Glutamatergic neuron (in vitro differentiated cells): ENCODE data around the gene AK9. TPM values are rescaled to one million over a fixed set of nuclear protein-coding genes. Genes with fewer than 3 reads are reported as not detected.
A peak's percentile ranks its signal among the peaks of the same experiment; 100 is the strongest.

Experiments
- DNase-seq: peaks from one replicate; pipeline ENCODE4 v3.0.0; 2022
- H3K27ac Mint-ChIP-seq: one replicate; pipeline ENCODE4 v1.8.0; 2020; ENCODE audit warnings: mild to moderate bottlenecking, mixed read lengths, inconsistent platforms; ENCODE audit not compliant: unreplicated experiment
- H3K27me3 Mint-ChIP-seq: one replicate; pipeline ENCODE4 v1.8.0; 2020; ENCODE audit warnings: mild to moderate bottlenecking, moderate library complexity, mixed read lengths, inconsistent platforms; ENCODE audit not compliant: unreplicated experiment
- H3K36me3 Mint-ChIP-seq: one replicate; pipeline ENCODE4 v1.8.0; 2020; ENCODE audit warnings: mild to moderate bottlenecking, mixed read lengths, inconsistent platforms; ENCODE audit not compliant: unreplicated experiment
- H3K4me1 Mint-ChIP-seq: one replicate; pipeline ENCODE4 v1.8.0; 2020; ENCODE audit warnings: mild to moderate bottlenecking, low read depth, mixed read lengths, inconsistent platforms; ENCODE audit not compliant: unreplicated experiment
- H3K4me3 Mint-ChIP-seq: one replicate; pipeline ENCODE4 v1.8.0; 2020; ENCODE audit warnings: mild to moderate bottlenecking, mixed read lengths, inconsistent platforms; ENCODE audit not compliant: unreplicated experiment
- H3K9me3 Mint-ChIP-seq: one replicate; pipeline ENCODE4 v1.8.0; 2020; ENCODE audit warnings: mild to moderate bottlenecking, moderate library complexity, mixed read lengths, inconsistent platforms; ENCODE audit not compliant: unreplicated experiment
- CTCF ChIP-seq: fragments of 200-600 bp; sonication (generic); IDR thresholded peaks from one replicate; pipeline ENCODE4 v1.5.0; 2021; ENCODE audit not compliant: partially characterized antibody, unreplicated experiment
- total RNA-seq: library from RNA; stranded (reverse); fragmentation: NEBNext Ultra II Directional; extraction: Animal tissue kit (Norgen Biotek cat#: 25700); gene quantifications from one replicate; pipeline ENCODE4 v1.2.1, GENCODE V29; 2021; ENCODE audit not compliant: unreplicated experiment

AK9 gene
- total RNA-seq, 1 donor from 2014 or later: 8.1 TPM

GRCh38 chr6:109485266-109485935, 205.6 kb downstream of the AK9 start:
- Mint-ChIP-seq H3K9me3 (peaks cover 3% of the 10 kb centered on the region), H3K27me3 (peaks cover 6% of the 10 kb centered on the region), H3K27ac (no peak overlapping the region), H3K36me3 (no peaks in the 10 kb centered on the region), H3K4me1 (no peaks in the 10 kb centered on the region), H3K4me3 (no peak overlapping the region)
- DNase-seq: no peak
- no peak for TF ChIP-seq CTCF

- DNase-seq: no peak
- no peak overlapping the region for H3K27ac Mint-ChIP-seq
- H3K9me3 Mint-ChIP-seq: peaks cover 3% of the 10 kb centered on the region
- H3K27me3 Mint-ChIP-seq: peaks cover 6% of the 10 kb centered on the region
- peak overlapping the region; percentile 89 for H3K4me3 Mint-ChIP-seq
- peaks cover 3% of the 10 kb centered on the region for H3K4me1 Mint-ChIP-seq
- peaks cover 3% of the 10 kb centered on the region for H3K36me3 Mint-ChIP-seq
- no peak for TF ChIP-seq CTCF
These were observed 206.9 kb downstream of the AK9 start for GRCh38 chr6:109484122-109484521.

- DNase-seq: no peak
- H3K4me1 Mint-ChIP-seq: peaks cover 7% of the 10 kb centered on the region
- peaks cover 3% of the 10 kb centered on the region for H3K36me3 Mint-ChIP-seq
- H3K27me3 Mint-ChIP-seq: peaks cover 6% of the 10 kb centered on the region
- H3K27ac Mint-ChIP-seq: peak overlapping the region; percentile 40
- no peak for TF ChIP-seq CTCF
- H3K4me3 Mint-ChIP-seq: peak overlapping the region; percentile 89
- H3K9me3 Mint-ChIP-seq: peaks cover 3% of the 10 kb centered on the region
These were observed 207.3 kb downstream of the AK9 start for GRCh38 chr6:109483735-109484057.

GRCh38 chr6:109482905-109483734, 207.9 kb downstream of the AK9 start, which contains the start of gene ZBTB24:
ZBTB24 (minus strand) TSS chr6:109483219; CDS start chr6:109482026, 1,193 bp downstream.
- H3K4me3 Mint-ChIP-seq: peak within 1 kb of the TSS; percentile 94
- peak within 1 kb of the TSS; percentile 40 for H3K27ac Mint-ChIP-seq
- TF ChIP-seq CTCF: no peak
- H3K27me3 Mint-ChIP-seq: peaks cover 6% of the 10 kb centered on the region
- peaks cover 8% of the 10 kb centered on the region for H3K4me1 Mint-ChIP-seq
- H3K36me3 Mint-ChIP-seq: peaks cover 3% of the 10 kb centered on the region
- H3K9me3 Mint-ChIP-seq: peaks cover 3% of the 10 kb centered on the region
- peak; percentile 92 for DNase-seq

GRCh38 chr6:109480993-109481480, 210.0 kb downstream of the AK9 start:
- Mint-ChIP-seq H3K4me3 (peak overlapping the region; percentile 3), H3K27me3 (peaks cover 6% of the 10 kb centered on the region), H3K27ac (no peak overlapping the region), H3K9me3 (peaks cover 3% of the 10 kb centered on the region), H3K36me3 (peaks cover 3% of the 10 kb centered on the region), H3K4me1 (peaks cover 8% of the 10 kb centered on the region)
- no peak for DNase-seq
- no peak for TF ChIP-seq CTCF
